Upper lobe of left lung (tissue), 6 donors: ENCODE data around the gene STK10. TPM values are rescaled to one million over a fixed set of nuclear protein-coding genes. Genes with fewer than 3 reads are reported as not detected.

Experiments
- ATAC-seq, 2 donors: fragments of 200-7000 bp; cut with Tn5 transposase; one replicate each; pipeline ENCODE4 v1.9.1; 2022; ENCODE audit warnings: mild to moderate bottlenecking in 2 of 2, moderate library complexity in 2 of 2; ENCODE audit not compliant: low FRiP score in 2 of 2
- DNase-seq, 2 donors: peaks; one replicate each; pipeline ENCODE4 v3.0.0-alpha.2; 2019 to 2020
- H3K27ac ChIP-seq, 4 donors: fragments of 200-600 bp; sonication (generic); one replicate each; pipeline ENCODE4 v1.5.1; 2016 to 2019
- H3K27me3 ChIP-seq, 4 donors: fragments of 200-600 bp; sonication (generic); one replicate each; pipeline ENCODE4 v1.5.1; 2017 to 2019
- H3K36me3 ChIP-seq, 4 donors: fragments of 200-600 bp; sonication (generic); one replicate each; pipeline ENCODE4 v1.5.1; 2016 to 2019
- H3K4me1 ChIP-seq, 4 donors: fragments of 200-600 bp; sonication (generic); one replicate each; pipeline ENCODE4 v1.5.1; 2018 to 2019
- H3K4me3 ChIP-seq, 4 donors: fragments of 200-600 bp; sonication (generic); one replicate each; pipeline ENCODE4 v1.5.1; 2017 to 2019; ENCODE audit warnings: mild to moderate bottlenecking in 2 of 4, moderate library complexity in 1 of 4
- H3K9me3 ChIP-seq, 4 donors: fragments of 200-600 bp; sonication (generic); one replicate each; pipeline ENCODE4 v1.5.1; 2018 to 2019
- CTCF ChIP-seq, 6 experiments: fragments of 450-650 bp in 4 of 6; fragments of 200-600 bp in 2 of 6; sonication (generic) in 2 of 6; IDR thresholded peaks; one replicate each; pipeline ENCODE4 v1.5.1; 2016 to 2019; ENCODE audit warnings: antibody characterized with exemption in 6 of 6
- EP300 ChIP-seq, 4 donors: sonication (generic); formaldehyde crosslinking; IDR thresholded peaks; one replicate each; pipeline ENCODE4 v1.5.1; 2017; ENCODE audit warnings: antibody characterized with exemption in 4 of 4, control low read depth in 2 of 4
- POLR2A ChIP-seq, 4 donors: fragments of 450-650 bp; IDR thresholded peaks; one replicate each; pipeline ENCODE4 v1.5.1; 2016 to 2017; ENCODE audit warnings: antibody characterized with exemption in 4 of 4, mild to moderate bottlenecking in 2 of 4
- POLR2AphosphoS5 ChIP-seq, 2 donors: sonication (generic); formaldehyde crosslinking; IDR thresholded peaks; one replicate each; pipeline ENCODE4 v1.5.1; 2017; ENCODE audit warnings: antibody characterized with exemption in 2 of 2
- WGBS, 2 donors: methylation state at CpG; one replicate each; pipeline ENCODE4 v1.1.5; 2017 to 2018; 5-methylcytosine and 5-hydroxymethylcytosine counted together
- total RNA-seq, 6 donors: library from RNA; depleted of rRNA in 4 of 6; stranded (reverse); fragments of >200 nt in 4 of 6; gene quantifications; one replicate each; pipeline versions ENCODE4 v1.1.0 to v1.2.1, GENCODE V29; 2016 to 2021
- donor health status: DM: no; HTN: no; CAD: no; lungs with moderate emphysema.
- donor health status: DM: no; HTN: yes; CAD: no; lungs with severe emphysema.

Gene STK10
- total RNA-seq, 6 donors from 2014 or later = 50.6 to 170 (median 60.5) TPM

GRCh38 chr5:172093965-172094364 lies 94.1 kb downstream of the STK10 start:
- ATAC-seq (peak in 1 of 2 donors; percentile 38), DNase-seq (peak in 1 of 2 donors; percentile 21)
- Histone ChIP-seq H3K4me3 (no peak overlapping the region), H3K27me3 (no peaks in the 10 kb centered on the region), H3K9me3 (no peaks in the 10 kb centered on the region), H3K27ac (no peak overlapping the region), H3K4me1 (peaks cover 0 to 4% (median 0%) of the 10 kb centered on the region in 4 donors), H3K36me3 (peaks cover 4 to 63% (median 44%) of the 10 kb centered on the region in 4 donors)
- TF ChIP-seq POLR2AphosphoS5 (IDR thresholded peaks at IDR 0.05) (peak; percentile 47 to 81), EP300 (IDR thresholded peaks at IDR 0.05) (no peak)
- 79 to 88% methylated on average over 3 of the region's 3 CpGs for WGBS, 2 donors

- DNase-seq = peak; percentile 18 to 63
- ATAC-seq = no peak
- Histone ChIP-seq H3K9me3 (no peaks in the 10 kb centered on the region), H3K4me3 (no peak overlapping the region), H3K27ac (no peak overlapping the region), H3K4me1 (peaks cover 0 to 4% (median 0%) of the 10 kb centered on the region in 4 donors), H3K36me3 (peaks cover 4 to 64% (median 45%) of the 10 kb centered on the region in 4 donors), H3K27me3 (no peaks in the 10 kb centered on the region)
- no peak for TF ChIP-seq POLR2A (IDR thresholded peaks at IDR 0.05)
- TF ChIP-seq POLR2AphosphoS5 (IDR thresholded peaks at IDR 0.05) = no peak
- no peak for TF ChIP-seq CTCF (IDR thresholded peaks at IDR 0.05)
- no peak for TF ChIP-seq EP300 (IDR thresholded peaks at IDR 0.05)
- WGBS, 2 donors = 93 to 100% methylated on average over 3 to 9 of the region's 10 CpGs
Observed at GRCh38 chr5:172093559-172093958, 94.5 kb downstream of the STK10 start.

GRCh38 chr5:172091956-172092732 lies 95.9 kb downstream of the STK10 start:
- WGBS, 2 donors = 86 to 95% methylated on average over 14 to 17 of the region's 17 CpGs
- DNase-seq (peak in 1 of 2 donors; percentile 12), ATAC-seq (no peak)
- peaks cover 0 to 4% (median 0%) of the 10 kb centered on the region in 4 donors for H3K4me1 ChIP-seq
- no peak overlapping the region for H3K27ac ChIP-seq
- H3K36me3 ChIP-seq = peaks cover 4 to 64% (median 43%) of the 10 kb centered on the region in 4 donors
- no peaks in the 10 kb centered on the region for H3K9me3 ChIP-seq
- no peak for TF ChIP-seq EP300 (IDR thresholded peaks at IDR 0.05)
- no peak for TF ChIP-seq CTCF (IDR thresholded peaks at IDR 0.05)
- TF ChIP-seq POLR2A (IDR thresholded peaks at IDR 0.05) = no peak
- no peak for TF ChIP-seq POLR2AphosphoS5 (IDR thresholded peaks at IDR 0.05)
- no peak overlapping the region for H3K4me3 ChIP-seq
- H3K27me3 ChIP-seq = no peaks in the 10 kb centered on the region

- Histone ChIP-seq H3K4me3 (no peak overlapping the region), H3K4me1 (no peaks in the 10 kb centered on the region), H3K27ac (no peak overlapping the region), H3K36me3 (peaks cover 4 to 64% (median 39%) of the 10 kb centered on the region in 4 donors), H3K9me3 (no peaks in the 10 kb centered on the region), H3K27me3 (no peaks in the 10 kb centered on the region)
- DNase-seq (peak in 1 of 2 donors; percentile 10), ATAC-seq (no peak)
- no peak for TF ChIP-seq EP300 (IDR thresholded peaks at IDR 0.05)
- TF ChIP-seq POLR2A (IDR thresholded peaks at IDR 0.05) = no peak
- no peak for TF ChIP-seq CTCF (IDR thresholded peaks at IDR 0.05)
- WGBS, 2 donors = 92 to 93% methylated on average over 10 of the region's 10 CpGs
Observed at GRCh38 chr5:172090976-172091547, 97.0 kb downstream of the STK10 start.

GRCh38 chr5:172089298-172090117 lies 98.5 kb downstream of the STK10 start:
- H3K27ac ChIP-seq = no peak overlapping the region
- TF ChIP-seq EP300 (IDR thresholded peaks at IDR 0.05) (no peak), POLR2AphosphoS5 (IDR thresholded peaks at IDR 0.05) (no peak), CTCF (IDR thresholded peaks at IDR 0.05) (no peak), POLR2A (IDR thresholded peaks at IDR 0.05) (no peak)
- DNase-seq = no peak
- peaks cover 4 to 48% (median 37%) of the 10 kb centered on the region in 4 donors for H3K36me3 ChIP-seq
- H3K4me3 ChIP-seq = no peak overlapping the region
- H3K27me3 ChIP-seq = no peaks in the 10 kb centered on the region
- no peaks in the 10 kb centered on the region for H3K4me1 ChIP-seq
- 87 to 92% methylated on average over 7 of the region's 7 CpGs for WGBS, 2 donors
- no peak for ATAC-seq
- H3K9me3 ChIP-seq = no peaks in the 10 kb centered on the region
